Activated CD4-positive, CD25-positive, alpha-beta regulatory T cell treated with anti-CD3 and anti-CD28 coated beads, Interleukin-2, amount 50 U/mL, for 16 hours (primary cell): ENCODE measurements around the gene PIP5K1B.

Experiments used
- DNase-seq: peaks from one replicate; pipeline ENCODE4 v3.0.0-alpha.2; 2020; ENCODE audit warnings: low read depth, low spot score

The PIP5K1B gene

GRCh38 chr9:68738358-68738757, 33.3 kb downstream of the PIP5K1B start:
- no peak for DNase-seq

GRCh38 chr9:68739621-68740174, 34.7 kb downstream of the PIP5K1B start:
- no peak for DNase-seq

- no peak for DNase-seq
Measured at GRCh38 chr9:68740561-68740960, 35.5 kb downstream of the PIP5K1B start.

- DNase-seq, result no peak
Measured at GRCh38 chr9:68741234-68741633, 36.2 kb downstream of the PIP5K1B start.

GRCh38 chr9:68741704-68742332, 36.8 kb downstream of the PIP5K1B start:
- DNase-seq, result no peak

- no peak for DNase-seq
Measured at GRCh38 chr9:68742333-68742730, 37.3 kb downstream of the PIP5K1B start.

- DNase-seq, result no peak
Measured at GRCh38 chr9:68744426-68744825, 39.4 kb downstream of the PIP5K1B start.

- DNase-seq, result no peak
Measured at GRCh38 chr9:68746525-68746924, 41.5 kb downstream of the PIP5K1B start.

- no peak for DNase-seq
Measured at GRCh38 chr9:68747043-68747533, 42.0 kb downstream of the PIP5K1B start.

GRCh38 chr9:68749135-68749534, 44.1 kb downstream of the PIP5K1B start:
- no peak for DNase-seq

- DNase-seq, result no peak
Measured at GRCh38 chr9:68749579-68750159, 44.6 kb downstream of the PIP5K1B start.

- no peak for DNase-seq
Measured at GRCh38 chr9:68750255-68750654, 45.2 kb downstream of the PIP5K1B start.

GRCh38 chr9:68750786-68751185, 45.7 kb downstream of the PIP5K1B start:
- DNase-seq, result no peak

- no peak for DNase-seq
Measured at GRCh38 chr9:68751556-68751955, 46.5 kb downstream of the PIP5K1B start.

- DNase-seq, result no peak
Measured at GRCh38 chr9:68755051-68755450, 50.0 kb downstream of the PIP5K1B start.

GRCh38 chr9:68755752-68756151, 50.7 kb downstream of the PIP5K1B start:
- DNase-seq, result no peak

GRCh38 chr9:68759981-68760673, 55.1 kb downstream of the PIP5K1B start:
- DNase-seq, result no peak

GRCh38 chr9:68760674-68761333, 55.8 kb downstream of the PIP5K1B start:
- no peak for DNase-seq

GRCh38 chr9:68762570-68762969, 57.5 kb downstream of the PIP5K1B start:
- DNase-seq, result no peak

- no peak for DNase-seq
Measured at GRCh38 chr9:68763104-68763503, 58.1 kb downstream of the PIP5K1B start.

GRCh38 chr9:68768619-68769018, 63.6 kb downstream of the PIP5K1B start:
- no peak for DNase-seq

GRCh38 chr9:68769852-68770251, 64.8 kb downstream of the PIP5K1B start:
- no peak for DNase-seq
